ENCODE data around the gene SMARCC2.

Gene SMARCC2

GRCh38 chr12:56229082-56229481 is 39.8 kb upstream of the SMARCC2 start:
- Histone ChIP-seq H3K4me1 (ENCODE audit: low read length) (peaks cover 9% of the 10 kb centered on the region; the same call in 1 of the 2 replicates), H3K36me3 (replicated peaks; ENCODE audit: low read depth, low read length) (no peaks in the 10 kb centered on the region), H3K27me3 (ENCODE audit: low read depth, low read length) (no peaks in the 10 kb centered on the region), H3K4me2 (ENCODE audit: low read length) (no peak overlapping the region), H3K9ac (ENCODE audit: low read length) (no peak overlapping the region), H3K79me2 (ENCODE audit: low read length) (peaks cover 11% of the 10 kb centered on the region), H4K20me1 (ENCODE audit: insufficient read depth, low read length) (no peaks in the 10 kb centered on the region), H2AFZ (ENCODE audit: low read depth, low read length) (no peak overlapping the region), H3K27ac (ENCODE audit: low read length) (no peak overlapping the region), H3K4me3 (ENCODE audit: low read length) (no peak overlapping the region), H3K9me3 (ENCODE audit: insufficient read depth, low read length) (no peaks in the 10 kb centered on the region)
- TF ChIP-seq CTCF (IDR thresholded peaks at IDR 0.05; ENCODE audit: low read depth, low read length): no peak
- no peak for TF ChIP-seq EZH2phosphoT487 (IDR thresholded peaks at IDR 0.05; ENCODE audit: low read depth)

GRCh38 chr12:56224954-56225353 is 35.7 kb upstream of the SMARCC2 start:
- Histone ChIP-seq H3K9ac (ENCODE audit: low read length) (peak overlapping the region; percentile 89), H3K27me3 (ENCODE audit: low read depth, low read length) (no peaks in the 10 kb centered on the region), H4K20me1 (ENCODE audit: insufficient read depth, low read length) (peaks cover 5% of the 10 kb centered on the region; the same call in 1 of the 2 replicates), H3K4me1 (ENCODE audit: low read length) (peaks cover 26% of the 10 kb centered on the region), H3K9me3 (ENCODE audit: insufficient read depth, low read length) (no peaks in the 10 kb centered on the region), H3K4me3 (ENCODE audit: low read length) (peak overlapping the region; percentile 87), H3K36me3 (replicated peaks; ENCODE audit: low read depth, low read length) (no peaks in the 10 kb centered on the region), H3K79me2 (ENCODE audit: low read length) (peaks cover 32% of the 10 kb centered on the region), H2AFZ (ENCODE audit: low read depth, low read length) (0 out of 2 replicates have a peak overlapping the region, but pooled peaks have one; percentile 34), H3K4me2 (ENCODE audit: low read length) (peak overlapping the region; percentile 78), H3K27ac (ENCODE audit: low read length) (no peak overlapping the region)
- no peak for TF ChIP-seq EZH2phosphoT487 (IDR thresholded peaks at IDR 0.05; ENCODE audit: low read depth)
- TF ChIP-seq CTCF (IDR thresholded peaks at IDR 0.05; ENCODE audit: low read depth, low read length): no peak

GRCh38 chr12:56224102-56224701 is 34.9 kb upstream of the SMARCC2 start, which contains the start of gene NABP2:
Gene NABP2, plus strand, starts transcription at chr12:56224342. Its CDS starts 515 bp downstream, at chr12:56224857.
- peak within 1 kb of the TSS; percentile 87 for H3K4me3 ChIP-seq (ENCODE audit: low read length)
- H3K4me1 ChIP-seq (ENCODE audit: low read length): peaks cover 26% of the 10 kb centered on the region
- peak within 1 kb of the TSS; percentile 89 for H3K9ac ChIP-seq (ENCODE audit: low read length)
- no peaks in the 10 kb centered on the region for H3K27me3 ChIP-seq (ENCODE audit: low read depth, low read length)
- H3K9me3 ChIP-seq (ENCODE audit: insufficient read depth, low read length): no peaks in the 10 kb centered on the region
- peak within 1 kb of the TSS; percentile 73 for H2AFZ ChIP-seq (ENCODE audit: low read depth, low read length)
- no peaks in the 10 kb centered on the region for H3K36me3 ChIP-seq (replicated peaks; ENCODE audit: low read depth, low read length)
- peaks cover 5% of the 10 kb centered on the region; the same call in 1 of the 2 replicates for H4K20me1 ChIP-seq (ENCODE audit: insufficient read depth, low read length)
- peaks cover 37% of the 10 kb centered on the region for H3K79me2 ChIP-seq (ENCODE audit: low read length)
- H3K4me2 ChIP-seq (ENCODE audit: low read length): peak within 1 kb of the TSS; percentile 94
- TF ChIP-seq EZH2phosphoT487 (IDR thresholded peaks at IDR 0.05; ENCODE audit: low read depth) (no peak), CTCF (IDR thresholded peaks at IDR 0.05; ENCODE audit: low read depth, low read length) (peak; percentile 83)
- H3K27ac ChIP-seq (ENCODE audit: low read length): peak within 1 kb of the TSS; percentile 57

- Histone ChIP-seq H3K79me2 (ENCODE audit: low read length) (peaks cover 37% of the 10 kb centered on the region), H4K20me1 (ENCODE audit: insufficient read depth, low read length) (peaks cover 5% of the 10 kb centered on the region; the same call in 1 of the 2 replicates), H3K27ac (ENCODE audit: low read length) (peak overlapping the region; percentile 57), H3K9ac (ENCODE audit: low read length) (peak overlapping the region; percentile 73), H3K4me1 (ENCODE audit: low read length) (peaks cover 26% of the 10 kb centered on the region), H3K4me3 (ENCODE audit: low read length) (peak overlapping the region; percentile 87), H3K9me3 (ENCODE audit: insufficient read depth, low read length) (no peaks in the 10 kb centered on the region), H3K27me3 (ENCODE audit: low read depth, low read length) (no peaks in the 10 kb centered on the region), H3K4me2 (ENCODE audit: low read length) (peak overlapping the region; percentile 94), H2AFZ (ENCODE audit: low read depth, low read length) (peak overlapping the region; percentile 73), H3K36me3 (replicated peaks; ENCODE audit: low read depth, low read length) (no peaks in the 10 kb centered on the region)
- TF ChIP-seq EZH2phosphoT487 (IDR thresholded peaks at IDR 0.05; ENCODE audit: low read depth) (no peak), CTCF (IDR thresholded peaks at IDR 0.05; ENCODE audit: low read depth, low read length) (no peak)
Observed at GRCh38 chr12:56223571-56224101, 34.4 kb upstream of the SMARCC2 start.
